ENCODE measurements around the gene DUSP10. TPM values are rescaled to one million over a fixed set of nuclear protein-coding genes. Genes with fewer than 3 reads are reported as not detected.

The DUSP10 gene
- total and polyA plus RNA-seq, 7 donors = 2.5 to 19.9 (median 11.4) TPM

DNA sequence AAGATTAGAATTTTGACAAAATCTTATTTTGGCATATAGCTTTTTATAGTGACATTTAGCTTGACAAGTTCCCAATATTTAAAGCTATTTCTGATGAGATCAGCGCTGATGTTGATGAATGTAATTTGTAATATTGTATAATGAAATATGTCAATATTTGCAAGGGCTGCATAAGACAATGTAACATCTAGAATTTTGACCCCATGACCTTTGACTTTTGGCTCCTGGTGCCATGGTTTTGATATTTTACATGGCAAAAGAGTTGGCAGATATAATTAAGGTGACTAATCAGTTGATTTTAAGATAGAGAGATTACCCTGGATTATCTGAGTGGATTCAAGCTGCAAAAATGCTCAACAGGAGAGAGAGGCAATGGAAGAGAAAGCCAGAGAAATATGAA, 63.9 kb downstream of the DUSP10 start:
- no peaks in the 10 kb centered on the region for H3K9me3 ChIP-seq
- no peaks in the 10 kb centered on the region for H3K27me3 ChIP-seq
- H3K4me3 ChIP-seq = no peak overlapping the region
- WGBS, 2 donors = 87 to 95% methylated on average over 1 of the region's 1 CpG
- H3K4me1 ChIP-seq = no peaks in the 10 kb centered on the region
- TF ChIP-seq, protein P1, sequence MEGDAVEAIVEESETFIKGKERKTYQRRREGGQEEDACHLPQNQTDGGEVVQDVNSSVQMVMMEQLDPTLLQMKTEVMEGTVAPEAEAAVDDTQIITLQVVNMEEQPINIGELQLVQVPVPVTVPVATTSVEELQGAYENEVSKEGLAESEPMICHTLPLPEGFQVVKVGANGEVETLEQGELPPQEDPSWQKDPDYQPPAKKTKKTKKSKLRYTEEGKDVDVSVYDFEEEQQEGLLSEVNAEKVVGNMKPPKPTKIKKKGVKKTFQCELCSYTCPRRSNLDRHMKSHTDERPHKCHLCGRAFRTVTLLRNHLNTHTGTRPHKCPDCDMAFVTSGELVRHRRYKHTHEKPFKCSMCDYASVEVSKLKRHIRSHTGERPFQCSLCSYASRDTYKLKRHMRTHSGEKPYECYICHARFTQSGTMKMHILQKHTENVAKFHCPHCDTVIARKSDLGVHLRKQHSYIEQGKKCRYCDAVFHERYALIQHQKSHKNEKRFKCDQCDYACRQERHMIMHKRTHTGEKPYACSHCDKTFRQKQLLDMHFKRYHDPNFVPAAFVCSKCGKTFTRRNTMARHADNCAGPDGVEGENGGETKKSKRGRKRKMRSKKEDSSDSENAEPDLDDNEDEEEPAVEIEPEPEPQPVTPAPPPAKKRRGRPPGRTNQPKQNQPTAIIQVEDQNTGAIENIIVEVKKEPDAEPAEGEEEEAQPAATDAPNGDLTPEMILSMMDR (IDR thresholded peaks at IDR 0.05) = no peak
- TF ChIP-seq EP300 (IDR thresholded peaks at IDR 0.05) (no peak), POLR2A (IDR thresholded peaks at IDR 0.05) (no peak), POLR2AphosphoS5 (IDR thresholded peaks at IDR 0.05) (no peak)
- intact Hi-C loops (cut with DNase I) = no loop called here
- H3K27ac ChIP-seq = no peak overlapping the region
- no peaks in the 10 kb centered on the region for H3K36me3 ChIP-seq
- DNase-seq = no peak

DNA sequence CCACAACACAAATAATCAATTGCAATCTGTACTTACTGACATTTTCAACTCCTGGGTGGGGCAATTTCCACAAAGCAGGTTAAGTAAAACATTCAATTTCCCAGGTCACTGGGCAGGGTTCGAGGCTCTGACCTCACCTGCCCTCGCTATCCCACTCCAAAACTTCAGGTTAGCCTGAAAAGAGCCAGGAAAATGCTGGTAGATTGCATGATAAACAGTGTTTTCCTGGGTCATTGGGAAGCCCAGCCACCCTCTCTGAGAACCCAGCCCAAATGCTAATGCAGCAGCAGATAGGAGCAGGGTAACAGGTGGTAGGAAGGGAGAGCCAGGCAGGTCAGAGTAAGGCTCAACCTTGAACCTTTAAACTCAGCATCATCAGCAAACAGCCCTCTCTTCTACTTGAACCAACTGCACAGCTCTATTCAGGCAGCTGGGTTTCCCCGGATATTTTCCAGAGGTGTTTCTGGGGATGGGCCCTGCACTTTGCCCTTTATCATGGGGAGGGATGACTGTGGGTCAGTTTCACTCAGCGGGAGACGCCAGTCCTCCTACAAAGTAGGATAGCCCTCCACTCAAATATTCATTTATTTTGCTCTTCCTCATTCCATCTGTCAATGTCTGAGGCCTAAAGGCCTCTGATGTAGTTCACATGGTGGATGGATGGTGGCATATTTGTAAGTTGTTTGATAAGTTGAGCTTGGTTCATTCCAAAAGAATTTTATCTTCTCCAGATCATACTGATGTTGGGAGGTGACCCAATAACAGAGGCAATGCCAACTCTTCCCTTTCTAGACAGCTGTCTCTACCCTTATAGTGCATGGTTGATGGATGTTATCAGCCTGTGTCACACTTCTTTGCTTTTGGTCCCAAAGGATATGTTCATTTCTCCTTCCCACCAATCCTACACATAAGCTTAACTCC, 65.7 kb downstream of the DUSP10 start:
- no peak overlapping the region for H3K27ac ChIP-seq
- WGBS, 2 donors = 68 to 75% methylated on average over 5 of the region's 5 CpGs
- no peak overlapping the region for H3K4me3 ChIP-seq
- TF ChIP-seq, protein P1 (IDR thresholded peaks at IDR 0.05) = no peak
- TF ChIP-seq POLR2A (IDR thresholded peaks at IDR 0.05) = no peak
- TF ChIP-seq POLR2AphosphoS5 (IDR thresholded peaks at IDR 0.05) = no peak
- TF ChIP-seq EP300 (IDR thresholded peaks at IDR 0.05) = no peak
- intact Hi-C loops (cut with DNase I) = no loop called here
- DNase-seq = no peak
- no peaks in the 10 kb centered on the region for H3K9me3 ChIP-seq
- H3K27me3 ChIP-seq = no peaks in the 10 kb centered on the region
- H3K36me3 ChIP-seq = no peaks in the 10 kb centered on the region
- H3K4me1 ChIP-seq = no peaks in the 10 kb centered on the region

DNA sequence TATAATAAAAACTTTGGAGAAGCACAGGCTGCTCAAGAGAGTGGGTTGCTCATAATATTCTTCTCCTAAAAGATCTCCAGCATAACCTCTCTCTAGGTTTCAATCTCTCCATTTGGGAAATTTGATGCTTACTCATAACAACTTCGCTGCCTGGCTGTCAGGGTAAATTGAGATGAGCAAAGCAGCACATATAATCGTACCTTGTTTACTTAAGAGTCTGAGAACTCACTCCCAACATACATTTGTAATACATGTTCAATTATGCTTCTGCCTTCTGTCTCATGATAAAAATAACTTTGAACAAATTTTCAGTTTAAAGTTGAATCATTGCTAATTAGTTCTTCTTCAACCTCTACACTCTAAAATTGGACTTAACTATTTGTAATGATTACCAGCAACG, 68.9 kb downstream of the DUSP10 start:
- Histone ChIP-seq H3K27me3 (no peaks in the 10 kb centered on the region), H3K9me3 (no peaks in the 10 kb centered on the region), H3K4me3 (no peak overlapping the region), H3K27ac (no peak overlapping the region), H3K36me3 (no peaks in the 10 kb centered on the region), H3K4me1 (no peaks in the 10 kb centered on the region)
- no peak for DNase-seq
- TF ChIP-seq POLR2A (IDR thresholded peaks at IDR 0.05) (no peak), EP300 (IDR thresholded peaks at IDR 0.05) (no peak), POLR2AphosphoS5 (IDR thresholded peaks at IDR 0.05) (no peak)
- TF ChIP-seq, protein P1 (IDR thresholded peaks at IDR 0.05) = no peak
- WGBS, 2 donors = 59 to 63% methylated on average over 3 of the region's 3 CpGs
- intact Hi-C loops (cut with DNase I) = no loop called here

DNA sequence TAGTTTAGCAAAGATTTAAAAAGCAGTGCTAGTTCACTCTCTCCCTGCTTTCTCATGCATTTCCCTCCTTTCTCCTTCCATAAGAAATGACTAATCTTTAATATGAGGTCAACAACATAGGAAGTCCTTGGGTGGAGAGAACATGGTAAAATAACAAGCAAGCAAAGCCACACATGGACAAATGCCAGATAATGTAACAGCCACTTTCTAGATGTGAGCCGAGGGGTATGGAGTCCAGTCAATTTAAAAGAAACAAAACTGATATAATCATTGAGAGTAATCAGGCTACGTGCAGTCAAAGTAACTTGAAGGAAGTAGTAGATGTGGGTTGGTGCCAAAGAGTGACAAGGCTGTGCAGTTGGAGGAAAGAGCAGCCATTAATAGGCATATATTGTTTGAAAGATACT, 69.6 kb downstream of the DUSP10 start:
- no peak for DNase-seq
- TF ChIP-seq POLR2A (IDR thresholded peaks at IDR 0.05) (no peak), POLR2AphosphoS5 (IDR thresholded peaks at IDR 0.05) (no peak), EP300 (IDR thresholded peaks at IDR 0.05) (no peak)
- TF ChIP-seq, protein P1 (IDR thresholded peaks at IDR 0.05) = no peak
- Histone ChIP-seq H3K27ac (no peak overlapping the region), H3K4me3 (no peak overlapping the region), H3K4me1 (no peaks in the 10 kb centered on the region), H3K36me3 (no peaks in the 10 kb centered on the region), H3K27me3 (no peaks in the 10 kb centered on the region), H3K9me3 (no peaks in the 10 kb centered on the region)
- WGBS, 2 donors = 62 to 86% methylated on average over 2 of the region's 2 CpGs
- intact Hi-C loops (cut with DNase I) = no loop called here
